Prostate gland (tissue), 2 donors: ENCODE results near the gene FAM222B.

ENCODE experiments used
- CTCF ChIP-seq, 4 experiments: fragments of 200-600 bp in 2 of 4; fragments of 450-650 bp in 2 of 4; sonication (generic) in 2 of 4; IDR thresholded peaks; 1 replicate in 3 of 4; 2 replicates in 1 of 4; pipeline ENCODE4 v1.5.1; 2016 to 2019; ENCODE audit warnings: antibody characterized with exemption in 4 of 4, mild to moderate bottlenecking in 2 of 4, moderate library complexity in 2 of 4
- POLR2AphosphoS5 ChIP-seq: sonication (generic); formaldehyde crosslinking; IDR thresholded peaks from one replicate; pipeline ENCODE4 v1.6.1; 2017; ENCODE audit warnings: antibody characterized with exemption

GRCh38 chr17:28828294-28829040, 14.1 kb downstream of the FAM222B start:
- TF ChIP-seq CTCF (IDR thresholded peaks at IDR 0.05) (no peak), POLR2AphosphoS5 (no peak)
